GM12864 (cell line): ENCODE data around the gene EPB41L4B.
"Not testable (repeated sequence)": the region's sequence is repeated elsewhere in the genome, so short reads cannot be mapped to it uniquely, and the experiment has no call there.

ENCODE experiments used
- DNase-seq: peaks from one replicate; pipeline ENCODE4 v3.0.0-alpha.2; 2011; ENCODE audit warnings: low read depth
- H3K4me3 ChIP-seq: 2 replicates; pipeline ENCODE4 v1.5.1; 2011; ENCODE audit warnings: mild to moderate bottlenecking, low read depth, low read length, control low read depth
- TF ChIP-seq, protein P1 (sequence below): IDR thresholded peaks from 2 replicates; pipeline ENCODE4 v1.5.1; 2011; ENCODE audit warnings: low read depth, mild to moderate bottlenecking, moderate library complexity, low read length, control low read depth, inconsistent platforms; ENCODE audit errors: missing control alignments

Gene EPB41L4B

DNA sequence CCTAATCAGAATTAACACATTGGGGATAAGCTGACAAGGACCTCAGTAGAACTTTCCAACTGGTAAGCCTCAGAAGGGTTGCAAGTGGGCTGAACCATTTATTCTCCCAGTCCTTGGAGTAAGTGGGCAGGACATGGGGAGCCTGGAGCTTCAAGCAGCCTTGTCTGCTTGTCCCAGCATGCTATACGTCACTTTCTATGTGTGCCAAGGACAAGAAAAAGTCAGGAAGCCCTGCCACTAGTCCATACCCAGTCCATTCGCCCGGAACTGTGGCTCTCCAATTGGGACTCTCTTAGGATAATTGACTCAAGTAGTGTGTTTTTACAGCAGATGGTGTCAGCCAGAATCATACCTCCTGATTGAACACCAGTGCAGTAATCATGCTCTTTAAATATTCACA, 91.2 kb downstream of the EPB41L4B start:
- DNase-seq: no peak
- H3K4me3 ChIP-seq: no peak overlapping the region
- TF ChIP-seq, protein P1, sequence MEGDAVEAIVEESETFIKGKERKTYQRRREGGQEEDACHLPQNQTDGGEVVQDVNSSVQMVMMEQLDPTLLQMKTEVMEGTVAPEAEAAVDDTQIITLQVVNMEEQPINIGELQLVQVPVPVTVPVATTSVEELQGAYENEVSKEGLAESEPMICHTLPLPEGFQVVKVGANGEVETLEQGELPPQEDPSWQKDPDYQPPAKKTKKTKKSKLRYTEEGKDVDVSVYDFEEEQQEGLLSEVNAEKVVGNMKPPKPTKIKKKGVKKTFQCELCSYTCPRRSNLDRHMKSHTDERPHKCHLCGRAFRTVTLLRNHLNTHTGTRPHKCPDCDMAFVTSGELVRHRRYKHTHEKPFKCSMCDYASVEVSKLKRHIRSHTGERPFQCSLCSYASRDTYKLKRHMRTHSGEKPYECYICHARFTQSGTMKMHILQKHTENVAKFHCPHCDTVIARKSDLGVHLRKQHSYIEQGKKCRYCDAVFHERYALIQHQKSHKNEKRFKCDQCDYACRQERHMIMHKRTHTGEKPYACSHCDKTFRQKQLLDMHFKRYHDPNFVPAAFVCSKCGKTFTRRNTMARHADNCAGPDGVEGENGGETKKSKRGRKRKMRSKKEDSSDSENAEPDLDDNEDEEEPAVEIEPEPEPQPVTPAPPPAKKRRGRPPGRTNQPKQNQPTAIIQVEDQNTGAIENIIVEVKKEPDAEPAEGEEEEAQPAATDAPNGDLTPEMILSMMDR: no peak

DNA sequence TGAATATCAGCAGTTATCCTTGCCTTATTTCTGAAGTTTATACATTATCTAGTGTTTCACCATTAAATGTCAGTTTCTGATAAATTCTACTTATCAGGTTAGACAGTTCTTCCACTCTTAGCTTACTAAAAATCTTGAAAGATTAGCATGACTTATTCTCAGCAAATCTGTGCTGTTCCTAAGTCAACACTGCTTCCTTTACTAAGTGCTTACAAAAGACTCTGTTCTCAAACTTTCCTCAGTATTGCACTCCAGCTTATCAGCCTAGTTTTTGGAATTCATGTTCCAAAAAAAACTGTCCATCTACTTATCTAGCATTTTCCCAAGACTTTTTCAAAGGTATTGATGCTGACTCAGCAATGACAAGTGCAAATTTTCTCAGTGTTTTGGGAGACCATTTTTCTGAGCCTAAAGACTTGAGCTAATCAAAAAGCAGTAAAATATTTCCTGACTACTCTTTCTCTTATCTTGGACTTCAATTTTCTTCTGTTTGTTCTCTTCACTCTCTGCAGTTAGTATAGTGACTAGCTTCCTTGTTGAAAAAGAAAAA, 92.7 kb downstream of the EPB41L4B start:
- TF ChIP-seq, protein P1: no peak
- no peak for DNase-seq
- H3K4me3 ChIP-seq: no peak overlapping the region

DNA sequence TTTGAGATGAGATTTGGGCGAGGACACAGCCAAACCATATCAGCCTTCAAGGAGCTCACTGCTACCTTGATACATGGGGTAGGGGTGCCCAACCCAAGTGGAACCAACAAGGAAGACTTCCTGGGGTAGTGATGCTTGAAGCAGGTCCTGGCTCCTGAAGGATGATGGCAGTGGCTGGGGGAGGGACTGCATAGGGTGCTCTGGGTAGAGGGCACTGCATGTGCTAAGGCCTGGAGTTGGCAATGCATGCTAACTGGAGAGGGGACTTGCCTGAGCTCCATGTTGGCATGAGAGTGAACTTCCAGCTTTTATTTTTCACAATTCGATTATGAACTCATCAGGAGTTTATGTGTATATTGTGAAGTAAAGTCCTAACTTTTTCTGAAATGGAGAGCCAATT, 95.2 kb downstream of the EPB41L4B start:
- H3K4me3 ChIP-seq: no peak overlapping the region
- no peak for DNase-seq
- TF ChIP-seq, protein P1: no peak

DNA sequence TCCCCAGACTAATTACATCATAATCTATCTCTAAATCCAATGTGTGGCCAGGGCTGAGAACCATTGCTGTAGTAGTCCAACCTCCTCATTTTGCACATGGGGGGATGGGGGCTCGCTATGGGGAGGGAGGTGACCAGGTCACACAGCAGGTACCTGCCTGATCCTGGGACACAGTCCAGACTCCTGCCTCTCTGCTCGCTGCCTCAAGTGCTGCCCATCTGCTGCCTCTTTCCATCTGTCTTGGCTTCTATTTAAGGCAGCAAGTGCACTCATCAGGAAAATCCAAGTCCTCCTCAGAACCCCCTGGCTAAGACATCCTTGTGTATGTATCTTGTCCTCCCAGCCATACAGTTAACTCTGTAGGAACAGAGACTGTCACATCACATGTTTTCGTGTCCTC, 96.1 kb downstream of the EPB41L4B start:
- DNase-seq: no peak
- no peak overlapping the region for H3K4me3 ChIP-seq
- TF ChIP-seq, protein P1: no peak

DNA sequence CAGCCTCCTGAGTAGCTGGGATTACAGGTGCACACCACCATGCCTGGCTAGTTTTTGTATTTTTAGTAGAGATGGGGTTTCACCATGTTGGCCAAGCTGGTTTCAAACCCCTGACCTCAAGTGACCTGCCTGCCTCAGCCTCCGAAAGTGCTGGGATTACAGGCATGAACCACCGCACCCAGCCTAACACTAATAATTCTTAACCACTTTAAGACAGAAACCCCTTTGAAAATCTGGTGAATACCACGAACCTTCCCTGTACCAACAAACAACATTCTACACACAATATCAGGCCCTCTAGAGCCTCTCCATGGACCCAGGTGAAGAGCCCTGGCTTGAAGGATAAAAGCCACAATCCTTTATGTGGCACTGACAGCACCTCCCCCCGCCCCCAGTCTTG, 102.6 kb downstream of the EPB41L4B start:
- H3K4me3 ChIP-seq, DNase-seq: not testable (repeated sequence)

DNA sequence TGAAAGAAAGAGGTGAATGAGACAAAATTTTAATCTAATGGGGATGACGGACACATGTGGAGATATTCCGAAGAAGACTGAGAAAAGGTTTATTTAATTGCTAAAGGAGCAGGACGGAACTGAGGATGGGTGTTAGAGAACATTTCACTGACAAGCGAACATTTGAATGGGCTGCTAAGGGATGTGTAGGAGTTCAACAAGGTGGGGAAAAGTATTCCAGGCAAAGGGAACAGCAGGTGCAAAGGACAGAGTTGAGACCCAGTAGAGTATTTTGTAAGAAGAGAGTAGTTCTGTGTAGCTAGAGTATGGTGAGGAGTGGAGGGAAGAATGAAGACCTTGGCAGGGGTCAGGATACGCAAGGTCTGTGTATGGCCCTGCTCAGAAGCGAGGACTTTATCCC, 106.4 kb downstream of the EPB41L4B start:
- no peak overlapping the region for H3K4me3 ChIP-seq
- TF ChIP-seq, protein P1: no peak
- no peak for DNase-seq

DNA sequence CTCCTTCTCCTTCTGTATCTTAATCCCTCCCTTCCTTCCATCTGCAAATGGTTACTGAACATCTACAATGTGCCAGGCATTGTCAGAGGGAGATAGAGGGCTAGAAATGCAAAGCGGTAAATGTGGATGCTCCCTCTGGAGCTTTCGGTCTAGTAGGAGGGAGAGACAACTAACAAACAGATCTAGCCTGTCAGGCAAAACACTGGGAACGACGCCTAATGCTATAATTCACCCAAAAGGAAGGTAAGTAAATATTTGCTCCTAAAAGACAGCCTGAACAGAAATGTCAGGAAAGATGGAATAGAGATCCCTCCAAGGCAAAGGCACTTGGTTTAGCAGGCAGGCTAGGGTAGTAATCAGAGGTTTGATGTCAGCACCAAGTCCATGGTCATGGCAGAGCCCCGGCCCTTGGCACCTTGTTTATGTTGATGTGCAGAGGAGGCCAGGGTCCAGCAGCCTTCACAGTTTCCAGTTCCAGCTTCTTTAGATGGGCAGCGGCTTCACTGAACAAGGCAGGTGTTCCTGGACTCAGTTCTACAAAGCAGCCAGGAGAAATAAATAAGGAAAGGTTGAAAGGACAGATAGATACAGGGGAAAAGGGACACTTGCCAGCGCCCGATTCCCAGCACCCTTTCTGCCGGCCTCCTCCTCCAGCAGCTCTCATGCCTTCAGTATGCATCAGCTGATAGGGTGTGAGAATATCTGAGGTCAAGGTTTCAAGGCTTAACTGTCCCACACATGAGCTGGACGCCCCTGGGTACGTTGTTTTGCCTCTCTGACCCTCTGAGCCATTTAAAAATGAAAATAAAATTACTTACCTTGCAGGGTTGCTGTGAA, 107.4 kb downstream of the EPB41L4B start:
- H3K4me3 ChIP-seq: no peak overlapping the region
- TF ChIP-seq, protein P1: no peak
- DNase-seq: no peak
